ENCODE data around the gene NPHP3. TPM values are rescaled to one million over a fixed set of nuclear protein-coding genes. Genes with fewer than 3 reads are reported as not detected.

NPHP3 gene
- total and polyA plus RNA-seq, 7 donors: 4.2 to 76.2 (median 38.0) TPM

DNA sequence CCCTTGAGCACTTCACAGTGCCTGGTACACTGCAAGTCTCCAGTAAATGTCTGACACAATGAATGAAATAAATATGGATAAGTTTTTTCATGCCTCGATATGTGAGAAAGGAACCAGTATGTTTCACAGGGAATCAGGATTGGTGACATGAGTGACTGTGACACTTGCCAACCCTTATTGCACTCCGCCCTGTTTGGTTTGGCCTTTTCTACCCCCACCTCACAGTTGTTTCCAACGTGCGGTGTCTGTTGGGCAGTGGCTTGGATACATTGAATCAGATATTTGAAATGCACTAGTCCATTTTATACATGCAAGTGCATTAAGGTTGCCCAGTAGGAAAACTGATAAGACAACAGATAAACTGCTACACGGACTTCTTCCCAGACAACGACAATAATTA, 2.0 kb downstream of the NPHP3 start:
- no peak for DNase-seq
- H3K27ac ChIP-seq: no peak overlapping the region
- no peaks in the 10 kb centered on the region for H3K9me3 ChIP-seq
- peaks cover 0 to 38% (median 31%) of the 10 kb centered on the region in 4 donors for H3K4me1 ChIP-seq
- TF ChIP-seq, protein P1, sequence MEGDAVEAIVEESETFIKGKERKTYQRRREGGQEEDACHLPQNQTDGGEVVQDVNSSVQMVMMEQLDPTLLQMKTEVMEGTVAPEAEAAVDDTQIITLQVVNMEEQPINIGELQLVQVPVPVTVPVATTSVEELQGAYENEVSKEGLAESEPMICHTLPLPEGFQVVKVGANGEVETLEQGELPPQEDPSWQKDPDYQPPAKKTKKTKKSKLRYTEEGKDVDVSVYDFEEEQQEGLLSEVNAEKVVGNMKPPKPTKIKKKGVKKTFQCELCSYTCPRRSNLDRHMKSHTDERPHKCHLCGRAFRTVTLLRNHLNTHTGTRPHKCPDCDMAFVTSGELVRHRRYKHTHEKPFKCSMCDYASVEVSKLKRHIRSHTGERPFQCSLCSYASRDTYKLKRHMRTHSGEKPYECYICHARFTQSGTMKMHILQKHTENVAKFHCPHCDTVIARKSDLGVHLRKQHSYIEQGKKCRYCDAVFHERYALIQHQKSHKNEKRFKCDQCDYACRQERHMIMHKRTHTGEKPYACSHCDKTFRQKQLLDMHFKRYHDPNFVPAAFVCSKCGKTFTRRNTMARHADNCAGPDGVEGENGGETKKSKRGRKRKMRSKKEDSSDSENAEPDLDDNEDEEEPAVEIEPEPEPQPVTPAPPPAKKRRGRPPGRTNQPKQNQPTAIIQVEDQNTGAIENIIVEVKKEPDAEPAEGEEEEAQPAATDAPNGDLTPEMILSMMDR (IDR thresholded peaks at IDR 0.05): no peak
- no peak for TF ChIP-seq EP300 (IDR thresholded peaks at IDR 0.05)
- TF ChIP-seq POLR2AphosphoS5 (IDR thresholded peaks at IDR 0.05): no peak
- no peak for TF ChIP-seq POLR2A (IDR thresholded peaks at IDR 0.05)
- H3K27me3 ChIP-seq: no peaks in the 10 kb centered on the region
- WGBS, 2 donors: 11 to 71% methylated on average over 6 of the region's 6 CpGs
- H3K4me3 ChIP-seq: peak overlapping the region in 1 of 4 donors; percentile 80
- intact Hi-C loops (cut with DNase I): loop anchor here (5.0 to 10.0 kb wide), 5 partner anchors 852 to 1767 kb away; partner anchors contain the start of genes ANAPC13, CDV3, CEP63 and SRPRB
- peaks cover 0 to 33% (median 3%) of the 10 kb centered on the region in 4 donors for H3K36me3 ChIP-seq

DNA sequence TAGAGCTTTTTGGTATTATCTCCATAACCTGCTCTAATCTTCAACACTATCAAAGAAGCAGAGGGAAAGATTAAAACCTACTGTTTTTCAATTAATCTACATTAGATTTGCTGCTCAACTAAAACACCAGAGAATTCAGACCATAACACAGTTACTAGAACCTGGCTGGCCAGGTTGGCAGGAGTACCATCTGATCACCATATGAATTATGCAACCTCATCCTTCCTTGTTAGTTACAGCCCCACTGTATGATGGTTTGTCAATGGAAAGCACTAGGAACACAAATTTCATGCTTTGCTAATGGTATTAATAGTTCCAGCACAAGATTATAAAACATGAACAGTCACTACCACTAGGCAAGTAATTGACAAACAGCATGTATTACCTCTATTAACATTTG, 5.8 kb downstream of the NPHP3 start:
- intact Hi-C loops (cut with DNase I): loop anchor here (10.0 kb wide), 1 partner anchor 52 kb away; the partner anchor contains the start of gene UBA5
- no peaks in the 10 kb centered on the region for H3K9me3 ChIP-seq
- DNase-seq: no peak
- peaks cover 0 to 69% (median 5%) of the 10 kb centered on the region in 4 donors for H3K36me3 ChIP-seq
- no peak overlapping the region for H3K4me3 ChIP-seq
- no peak for TF ChIP-seq POLR2AphosphoS5 (IDR thresholded peaks at IDR 0.05)
- TF ChIP-seq POLR2A (IDR thresholded peaks at IDR 0.05): no peak
- TF ChIP-seq, protein P1 (IDR thresholded peaks at IDR 0.05): no peak
- TF ChIP-seq EP300 (IDR thresholded peaks at IDR 0.05): no peak
- H3K4me1 ChIP-seq: peaks cover 0 to 29% (median 23%) of the 10 kb centered on the region in 4 donors
- H3K27ac ChIP-seq: no peak overlapping the region
- no peaks in the 10 kb centered on the region for H3K27me3 ChIP-seq

DNA sequence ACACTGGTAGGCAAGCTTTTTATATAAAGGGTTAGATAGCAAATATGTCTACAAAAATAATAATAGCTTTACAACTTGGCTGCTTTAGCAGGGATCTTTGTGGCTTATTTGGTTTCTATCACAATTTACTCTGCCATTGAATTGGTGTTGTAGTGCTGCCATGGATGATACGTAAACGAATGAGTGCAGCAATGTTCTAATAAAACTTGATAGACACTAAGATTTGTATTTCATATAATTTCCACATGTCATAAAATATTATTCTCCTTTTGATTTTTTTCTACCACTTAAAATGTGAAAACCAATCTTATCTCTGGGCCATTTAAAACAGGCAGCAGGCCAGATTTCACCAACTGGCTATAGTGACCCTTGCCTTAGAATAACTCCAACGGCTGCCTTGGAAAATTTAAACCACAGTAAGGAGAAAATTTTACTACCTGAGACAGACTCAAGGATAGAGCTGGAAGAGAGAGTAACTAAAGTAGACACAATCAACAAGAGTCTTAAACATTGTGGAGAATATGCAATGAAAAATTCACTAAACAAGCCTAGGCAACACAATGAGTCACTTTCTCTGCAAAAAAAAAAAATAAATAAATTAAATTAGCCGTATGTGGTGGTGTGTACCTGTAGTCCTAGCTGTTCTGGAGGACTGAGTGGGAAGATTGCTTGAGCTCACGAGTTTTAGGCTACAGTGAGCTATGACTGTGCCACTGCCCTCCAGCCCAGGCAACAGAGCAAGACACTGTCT, 8.1 kb downstream of the NPHP3 start:
- peaks cover 3 to 90% (median 11%) of the 10 kb centered on the region in 4 donors for H3K36me3 ChIP-seq
- peaks cover 0 to 10% (median 2%) of the 10 kb centered on the region in 4 donors for H3K4me1 ChIP-seq
- WGBS, 2 donors: 24 to 70% methylated on average over 5 of the region's 5 CpGs
- H3K4me3 ChIP-seq: no peak overlapping the region
- TF ChIP-seq POLR2A (IDR thresholded peaks at IDR 0.05) (no peak), EP300 (IDR thresholded peaks at IDR 0.05) (no peak)
- H3K27ac ChIP-seq: no peak overlapping the region
- DNase-seq: no peak
- H3K9me3 ChIP-seq: no peaks in the 10 kb centered on the region
- intact Hi-C loops (cut with DNase I): loop anchor here (10.0 kb wide), 1 partner anchor 49 kb away; the partner anchor contains the start of gene UBA5
- no peaks in the 10 kb centered on the region for H3K27me3 ChIP-seq

DNA sequence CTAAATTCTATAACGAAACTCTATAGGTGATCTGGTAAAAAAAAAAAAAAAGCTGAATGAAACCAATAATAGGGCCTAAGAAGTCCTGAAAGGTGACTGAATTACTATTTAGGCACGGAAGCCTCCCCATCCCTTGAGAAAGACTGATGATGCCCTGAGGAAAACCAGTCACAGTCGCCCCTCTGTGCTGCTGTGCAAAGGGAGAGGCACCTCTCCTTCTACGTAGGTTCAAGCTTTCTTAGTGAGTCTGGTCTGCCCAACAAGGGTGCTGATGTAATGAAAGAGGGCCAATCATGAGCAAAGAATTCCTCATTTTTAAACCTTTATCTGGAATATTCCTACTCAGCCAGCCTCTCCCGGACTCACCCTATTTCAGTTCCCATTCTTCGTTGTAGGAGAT, 11.9 kb downstream of the NPHP3 start:
- TF ChIP-seq EP300 (IDR thresholded peaks at IDR 0.05) (no peak), POLR2AphosphoS5 (IDR thresholded peaks at IDR 0.05) (no peak), POLR2A (IDR thresholded peaks at IDR 0.05) (no peak)
- TF ChIP-seq, protein P1 (IDR thresholded peaks at IDR 0.05): no peak
- peaks cover 10 to 93% (median 20%) of the 10 kb centered on the region in 4 donors for H3K36me3 ChIP-seq
- H3K4me1 ChIP-seq: no peaks in the 10 kb centered on the region
- H3K27me3 ChIP-seq: no peaks in the 10 kb centered on the region
- DNase-seq: no peak
- intact Hi-C loops (cut with DNase I): loop anchor here (10.0 kb wide), 1 partner anchor 46 kb away; the partner anchor contains the start of gene UBA5
- H3K9me3 ChIP-seq: no peaks in the 10 kb centered on the region
- no peak overlapping the region for H3K27ac ChIP-seq
- 96 to 97% methylated on average over 6 of the region's 6 CpGs for WGBS, 2 donors
- H3K4me3 ChIP-seq: no peak overlapping the region

DNA sequence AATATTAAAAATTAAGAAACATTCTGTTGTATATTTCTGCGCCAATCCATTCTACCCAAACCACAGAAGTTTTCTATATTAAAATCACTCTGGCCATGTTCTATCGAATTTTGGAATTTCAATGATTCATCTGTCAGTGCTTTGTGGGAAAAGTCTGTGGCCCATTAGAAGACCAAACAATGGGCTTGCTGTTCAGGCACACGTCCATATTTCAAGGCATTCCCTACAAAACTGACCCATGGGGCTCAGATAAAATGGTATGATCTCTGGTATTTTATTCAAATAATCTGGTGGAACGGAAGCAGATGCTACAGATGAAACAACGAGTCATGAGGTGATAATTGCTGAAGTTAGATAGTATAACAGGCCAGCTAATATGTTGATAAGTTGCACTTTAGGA, 12.4 kb downstream of the NPHP3 start:
- no peak overlapping the region for H3K27ac ChIP-seq
- H3K4me1 ChIP-seq: no peaks in the 10 kb centered on the region
- intact Hi-C loops (cut with DNase I): loop anchor here (10.0 kb wide), 1 partner anchor 45 kb away; the partner anchor contains the start of gene UBA5
- WGBS, 2 donors: 94 to 95% methylated on average over 5 of the region's 5 CpGs
- no peak for DNase-seq
- H3K4me3 ChIP-seq: no peak overlapping the region
- H3K27me3 ChIP-seq: no peaks in the 10 kb centered on the region
- H3K36me3 ChIP-seq: peaks cover 12 to 93% (median 22%) of the 10 kb centered on the region in 4 donors
- TF ChIP-seq POLR2AphosphoS5 (IDR thresholded peaks at IDR 0.05) (no peak), POLR2A (IDR thresholded peaks at IDR 0.05) (no peak), EP300 (IDR thresholded peaks at IDR 0.05) (no peak)
- TF ChIP-seq, protein P1 (IDR thresholded peaks at IDR 0.05): no peak
- H3K9me3 ChIP-seq: no peaks in the 10 kb centered on the region
